PC-3 (cell line): ENCODE measurements around the gene C1orf21.

Source experiments
- EZH2 ChIP-seq: fragments of 300-600 bp; sonication (generic); IDR thresholded peaks from one replicate; pipeline ENCODE4 v1.6.1; 2017; ENCODE audit warnings: antibody characterized with exemption, mild to moderate bottlenecking, low read length; ENCODE audit not compliant: unreplicated experiment
- EZH2phosphoT487 ChIP-seq: fragments of 300-600 bp; sonication (generic); IDR thresholded peaks from 2 replicates; pipeline ENCODE4 v1.6.1; 2018; ENCODE audit warnings: mild to moderate bottlenecking, antibody characterized with exemption, low read length, borderline replicate concordance
- TF ChIP-seq, protein P1 (sequence below): fragments of 300-600 bp; sonication (generic); conservative IDR thresholded peaks from 2 replicates; pipeline ENCODE4 v1.5.1; 2017; ENCODE audit warnings: antibody characterized with exemption, low read depth, mild to moderate bottlenecking, low read length

DNA sequence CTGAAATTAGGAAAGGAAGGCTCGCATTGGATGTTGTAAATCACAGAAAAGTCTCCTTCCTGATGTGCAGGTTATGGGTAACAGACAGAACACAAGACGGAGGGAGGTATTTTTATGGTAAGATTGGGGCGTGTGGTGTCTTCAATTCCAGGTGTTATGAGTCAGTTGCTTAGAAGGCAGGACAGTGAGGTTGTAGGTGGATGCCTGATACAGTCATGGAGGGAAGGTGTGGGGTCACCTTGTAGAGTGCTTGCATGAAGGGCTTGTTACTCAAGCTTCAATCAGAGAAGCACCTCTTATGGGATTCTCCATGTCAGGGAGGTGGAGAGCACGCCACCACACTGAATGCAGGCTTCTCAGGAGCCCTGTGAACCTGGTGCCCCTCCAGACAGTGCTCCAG, 63.1 kb downstream of the C1orf21 start:
- TF ChIP-seq, protein P1, sequence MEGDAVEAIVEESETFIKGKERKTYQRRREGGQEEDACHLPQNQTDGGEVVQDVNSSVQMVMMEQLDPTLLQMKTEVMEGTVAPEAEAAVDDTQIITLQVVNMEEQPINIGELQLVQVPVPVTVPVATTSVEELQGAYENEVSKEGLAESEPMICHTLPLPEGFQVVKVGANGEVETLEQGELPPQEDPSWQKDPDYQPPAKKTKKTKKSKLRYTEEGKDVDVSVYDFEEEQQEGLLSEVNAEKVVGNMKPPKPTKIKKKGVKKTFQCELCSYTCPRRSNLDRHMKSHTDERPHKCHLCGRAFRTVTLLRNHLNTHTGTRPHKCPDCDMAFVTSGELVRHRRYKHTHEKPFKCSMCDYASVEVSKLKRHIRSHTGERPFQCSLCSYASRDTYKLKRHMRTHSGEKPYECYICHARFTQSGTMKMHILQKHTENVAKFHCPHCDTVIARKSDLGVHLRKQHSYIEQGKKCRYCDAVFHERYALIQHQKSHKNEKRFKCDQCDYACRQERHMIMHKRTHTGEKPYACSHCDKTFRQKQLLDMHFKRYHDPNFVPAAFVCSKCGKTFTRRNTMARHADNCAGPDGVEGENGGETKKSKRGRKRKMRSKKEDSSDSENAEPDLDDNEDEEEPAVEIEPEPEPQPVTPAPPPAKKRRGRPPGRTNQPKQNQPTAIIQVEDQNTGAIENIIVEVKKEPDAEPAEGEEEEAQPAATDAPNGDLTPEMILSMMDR: no peak
- TF ChIP-seq EZH2: no peak
- TF ChIP-seq EZH2phosphoT487: no peak
